Peyer's patch (tissue), 4 donors: ENCODE data around the gene GHRHR.

Source experiments
- POLR2A ChIP-seq, 2 donors: fragments of 450-650 bp; IDR thresholded peaks; one replicate each; pipeline ENCODE4 v1.5.1; 2017; ENCODE audit warnings: antibody characterized with exemption in 2 of 2, mild to moderate bottlenecking in 2 of 2, moderate library complexity in 2 of 2
- TF ChIP-seq, protein P1 (sequence below), 6 experiments: fragments of 450-650 bp in 4 of 6; fragments of 200-600 bp in 2 of 6; sonication (generic) in 1 of 6; IDR thresholded peaks; one replicate each; pipeline ENCODE4 v1.5.1; 2017 to 2019; ENCODE audit warnings: antibody characterized with exemption in 6 of 6, mild to moderate bottlenecking in 3 of 6, moderate library complexity in 1 of 6

- TF ChIP-seq, protein P1, sequence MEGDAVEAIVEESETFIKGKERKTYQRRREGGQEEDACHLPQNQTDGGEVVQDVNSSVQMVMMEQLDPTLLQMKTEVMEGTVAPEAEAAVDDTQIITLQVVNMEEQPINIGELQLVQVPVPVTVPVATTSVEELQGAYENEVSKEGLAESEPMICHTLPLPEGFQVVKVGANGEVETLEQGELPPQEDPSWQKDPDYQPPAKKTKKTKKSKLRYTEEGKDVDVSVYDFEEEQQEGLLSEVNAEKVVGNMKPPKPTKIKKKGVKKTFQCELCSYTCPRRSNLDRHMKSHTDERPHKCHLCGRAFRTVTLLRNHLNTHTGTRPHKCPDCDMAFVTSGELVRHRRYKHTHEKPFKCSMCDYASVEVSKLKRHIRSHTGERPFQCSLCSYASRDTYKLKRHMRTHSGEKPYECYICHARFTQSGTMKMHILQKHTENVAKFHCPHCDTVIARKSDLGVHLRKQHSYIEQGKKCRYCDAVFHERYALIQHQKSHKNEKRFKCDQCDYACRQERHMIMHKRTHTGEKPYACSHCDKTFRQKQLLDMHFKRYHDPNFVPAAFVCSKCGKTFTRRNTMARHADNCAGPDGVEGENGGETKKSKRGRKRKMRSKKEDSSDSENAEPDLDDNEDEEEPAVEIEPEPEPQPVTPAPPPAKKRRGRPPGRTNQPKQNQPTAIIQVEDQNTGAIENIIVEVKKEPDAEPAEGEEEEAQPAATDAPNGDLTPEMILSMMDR (IDR thresholded peaks at IDR 0.05): no peak
- no peak for TF ChIP-seq POLR2A (IDR thresholded peaks at IDR 0.05)
Measured at GRCh38 chr7:30980194-30980593, 16.4 kb downstream of the GHRHR start.
